Endodermal cell (in vitro differentiated cells): ENCODE measurements around the gene EEIG1. TPM values are rescaled to one million over a fixed set of nuclear protein-coding genes. Genes with fewer than 3 reads are reported as not detected.

ENCODE experiments used
- DNase-seq: peaks from one replicate; pipeline ENCODE4 v3.0.0-alpha.2; 2017
- H3K27ac ChIP-seq: 2 replicates; pipeline ENCODE4 v1.5.1; 2013; ENCODE audit warnings: mild to moderate bottlenecking, low read depth, low read length, moderate library complexity
- H3K27me3 ChIP-seq: 2 replicates; pipeline ENCODE4 v1.6.1; 2013; ENCODE audit warnings: mild to moderate bottlenecking, low read length, moderate library complexity; ENCODE audit not compliant: insufficient read depth, control insufficient read depth, poor library complexity, severe bottlenecking
- H3K36me3 ChIP-seq: 2 replicates; pipeline ENCODE4 v1.7.0; 2013; ENCODE audit warnings: mild to moderate bottlenecking, low read length, moderate library complexity; ENCODE audit not compliant: control insufficient read depth, insufficient read depth
- H3K4me1 ChIP-seq: one replicate; pipeline ENCODE4 v1.7.0; 2013; ENCODE audit warnings: low read length; ENCODE audit not compliant: control insufficient read depth, insufficient read depth
- H3K4me3 ChIP-seq: 2 replicates; pipeline ENCODE4 v1.5.1; 2013; ENCODE audit warnings: mild to moderate bottlenecking, low read length, moderate library complexity
- H3K9ac ChIP-seq: 2 replicates; pipeline ENCODE4 v1.6.1; 2013; ENCODE audit warnings: mild to moderate bottlenecking, low read length, moderate library complexity; ENCODE audit not compliant: poor library complexity, severe bottlenecking; ENCODE audit errors: extremely low read depth
- H3K9me3 ChIP-seq: 2 replicates; pipeline ENCODE4 v1.6.1; 2013; ENCODE audit warnings: mild to moderate bottlenecking, low read length, moderate library complexity; ENCODE audit not compliant: control insufficient read depth
- H3K27ac Mint-ChIP-seq: 2 replicates; pipeline ENCODE4 v1.8.0; 2020; ENCODE audit warnings: mixed read lengths
- H3K27me3 Mint-ChIP-seq: 2 replicates; pipeline ENCODE4 v1.8.0; 2021; ENCODE audit warnings: mild to moderate bottlenecking, mixed read lengths; ENCODE audit not compliant: insufficient read depth
- H3K36me3 Mint-ChIP-seq: 2 replicates; pipeline ENCODE4 v1.8.0; 2020; ENCODE audit warnings: low read depth, mixed read lengths
- H3K4me1 Mint-ChIP-seq: 2 replicates; pipeline ENCODE4 v1.8.0; 2020; ENCODE audit warnings: mixed read lengths
- H3K4me3 Mint-ChIP-seq: 2 replicates; pipeline ENCODE4 v1.8.0; 2020; ENCODE audit warnings: mild to moderate bottlenecking, moderate library complexity, mixed read lengths
- H3K9me3 Mint-ChIP-seq: 2 replicates; pipeline ENCODE4 v1.8.0; 2020; ENCODE audit warnings: mild to moderate bottlenecking, mixed read lengths
- CTCF ChIP-seq: fragments of 200-600 bp; sonication (generic); conservative IDR thresholded peaks from 2 replicates; pipeline ENCODE4 v1.5.0; 2021; ENCODE audit warnings: antibody characterized with exemption, mild to moderate bottlenecking
- WGBS, 2 experiments: methylation state at CpG; one replicate each; pipeline versions ENCODE4 v1.1.5 to v1.1.7; 2013; ENCODE audit warnings: missing lambda C conversion rate in 2 of 2, mixed read lengths in 1 of 2; ENCODE audit not compliant: insufficient coverage in 1 of 2, insufficient read length in 1 of 2; 5-methylcytosine and 5-hydroxymethylcytosine counted together
- total RNA-seq, 2 donors: library from RNA; stranded (reverse); fragmentation: NEBNext Ultra II Directional in 1 of 2; extraction: Animal tissue kit (Norgen Biotek cat#: 25700) in 1 of 2; gene quantifications; 2 replicates in 1 of 2; 3 replicates in 1 of 2; pipeline ENCODE4 v1.2.1, GENCODE V29; 2021

The EEIG1 gene
- total RNA-seq, 2 donors from 2014 or later: 56.7 to 60.8 TPM

GRCh38 chr9:127974001-127974768 lies 6.6 kb downstream of the EEIG1 start:
- H3K27me3 Mint-ChIP-seq: no peaks in the 10 kb centered on the region

GRCh38 chr9:127973169-127974000 lies 7.4 kb downstream of the EEIG1 start:
- H3K9me3 Mint-ChIP-seq: no peaks in the 10 kb centered on the region
- no peaks in the 10 kb centered on the region for H3K9me3 ChIP-seq
- peaks cover 3% of the 10 kb centered on the region for H3K36me3 ChIP-seq
- peaks cover 31% of the 10 kb centered on the region for H3K4me1 ChIP-seq
- peaks cover 8% of the 10 kb centered on the region for H3K36me3 Mint-ChIP-seq
- DNase-seq: peak; percentile 48
- H3K9ac ChIP-seq: no peak overlapping the region
- TF ChIP-seq CTCF: no peak
- H3K4me1 Mint-ChIP-seq: peaks cover 47% of the 10 kb centered on the region
- H3K27me3 ChIP-seq: no peaks in the 10 kb centered on the region
- H3K4me3 ChIP-seq: no peak overlapping the region
- H3K27me3 Mint-ChIP-seq: no peaks in the 10 kb centered on the region
- no peak overlapping the region for H3K4me3 Mint-ChIP-seq
- H3K27ac ChIP-seq: peak overlapping the region; percentile 47
- H3K27ac Mint-ChIP-seq: no peak overlapping the region
- 87 to 91% methylated on average over 14 to 17 of the region's 17 CpGs for WGBS, 2 experiments

More at GRCh38 chr9:127974001-127974768, 6.6 kb downstream of the EEIG1 start:
- Histone ChIP-seq H3K4me1 (peaks cover 31% of the 10 kb centered on the region), H3K36me3 (peaks cover 3% of the 10 kb centered on the region), H3K27ac (peak overlapping the region; percentile 17), H3K9me3 (no peaks in the 10 kb centered on the region), H3K4me3 (no peak overlapping the region), H3K27me3 (no peaks in the 10 kb centered on the region), H3K9ac (no peak overlapping the region)
- Mint-ChIP-seq H3K27ac (peak overlapping the region; percentile 64), H3K4me1 (peaks cover 44% of the 10 kb centered on the region), H3K9me3 (no peaks in the 10 kb centered on the region), H3K36me3 (peaks cover 8% of the 10 kb centered on the region), H3K4me3 (no peak overlapping the region)
- WGBS, 2 experiments: 85 to 86% methylated on average over 8 to 12 of the region's 12 CpGs
- DNase-seq: peak; percentile 46
- TF ChIP-seq CTCF: no peak

GRCh38 chr9:127972236-127972871 lies 8.4 kb downstream of the EEIG1 start:
- Histone ChIP-seq H3K27me3 (no peaks in the 10 kb centered on the region), H3K36me3 (peaks cover 3% of the 10 kb centered on the region), H3K9ac (no peak overlapping the region), H3K9me3 (no peaks in the 10 kb centered on the region), H3K27ac (peak overlapping the region; percentile 65), H3K4me1 (peaks cover 26% of the 10 kb centered on the region), H3K4me3 (no peak overlapping the region)
- no peak for TF ChIP-seq CTCF
- Mint-ChIP-seq H3K9me3 (no peaks in the 10 kb centered on the region), H3K36me3 (peaks cover 5% of the 10 kb centered on the region), H3K27me3 (no peaks in the 10 kb centered on the region), H3K4me1 (peaks cover 42% of the 10 kb centered on the region), H3K27ac (peak overlapping the region; percentile 84), H3K4me3 (no peak overlapping the region)
- peak; percentile 50 for DNase-seq
- 87 to 91% methylated on average over 10 to 12 of the region's 12 CpGs for WGBS, 2 experiments
